GM12878 (cell line): ENCODE data around the gene BICC1. TPM values are rescaled to one million over a fixed set of nuclear protein-coding genes. Genes with fewer than 3 reads are reported as not detected.

Experiments used
- ATAC-seq: fragments of 200-7000 bp; cut with Tn5 transposase; 3 replicates; pipeline ENCODE4 v1.9.1; 2020; ENCODE audit warnings: mild to moderate bottlenecking, moderate library complexity
- BruUV-seq: library from RNA; stranded (reverse); fragments of 400-500 nt; replicated peaks from 2 replicates; lab custom pipeline; 2021; lab: Mats Ljungman, UMichigan
- CTCF ChIA-PET: fragments of 300-600 bp; sonication (Branson Sonifier 250); formaldehyde crosslinking; extraction: SDS; loops from one replicate; lab custom pipeline; 2021; ENCODE audit warnings: inconsistent platforms; lab: Yijun Ruan, JAX
- POLR2A ChIA-PET: fragments of 350-600 bp; formaldehyde crosslinking; extraction: SDS; loops from one replicate; lab custom pipeline; 2021; ENCODE audit warnings: inconsistent platforms; lab: Charles Lee
- RAD21 ChIA-PET: fragments of 300-600 bp; sonication (Branson Sonifier 250); formaldehyde crosslinking; loops from one replicate; lab custom pipeline; 2023; ENCODE audit warnings: antibody characterized with exemption; ENCODE audit not compliant: unreplicated experiment; lab: Charles Lee
- SMC1A ChIA-PET: fragments of 300-600 bp; sonication (Branson Sonifier 250); formaldehyde crosslinking; loops from one replicate; lab custom pipeline; 2023; ENCODE audit not compliant: unreplicated experiment, uncharacterized antibody; lab: Charles Lee
- DNase-seq: peaks from one replicate; pipeline ENCODE4 v3.0.0-alpha.2; 2011; ENCODE audit warnings: low read depth, low spot score
- FAIRE-seq: peaks from 3 replicates; lab custom pipeline; 2011; peaks lifted over from hg19 to GRCh38; lab: Jason Lieb, UNC
- H2AFZ ChIP-seq: 2 replicates; pipeline ENCODE4 v1.6.0; 2011; ENCODE audit warnings: low read depth, low read length, control low read depth; ENCODE audit not compliant: control insufficient read depth
- H3K27ac ChIP-seq: 2 replicates; pipeline ENCODE4 v1.5.1; 2011; ENCODE audit warnings: control low read depth; ENCODE audit not compliant: control insufficient read depth, insufficient read depth
- H3K27me3 ChIP-seq, 2 experiments: replicated peaks in 1 of 2; 2 replicates each; pipeline versions ENCODE4 v1.6.0 to v1.6.1; 2011; ENCODE audit warnings: low read length in 1 of 2; ENCODE audit not compliant: control insufficient read depth in 2 of 2, insufficient read depth in 2 of 2
- H3K36me3 ChIP-seq, 2 experiments: 2 replicates each; pipeline ENCODE4 v1.5.1; 2011; ENCODE audit warnings: low read length in 1 of 2; ENCODE audit not compliant: control insufficient read depth in 2 of 2, insufficient read depth in 2 of 2
- H3K4me1 ChIP-seq: 2 replicates; pipeline ENCODE4 v1.6.1; 2011; ENCODE audit warnings: mild to moderate bottlenecking, low read length, moderate library complexity, mixed read lengths; ENCODE audit not compliant: control insufficient read depth, insufficient read depth
- H3K4me2 ChIP-seq: 2 replicates; pipeline ENCODE4 v1.6.0; 2011; ENCODE audit warnings: control low read depth; ENCODE audit not compliant: control insufficient read depth, insufficient read depth
- H3K4me3 ChIP-seq: fragments of 200-600 bp; sonication (generic); 2 replicates; pipeline ENCODE4 v1.5.1; 2016
- H3K79me2 ChIP-seq: 2 replicates; pipeline ENCODE4 v1.6.0; 2011; ENCODE audit warnings: low read length; ENCODE audit not compliant: control insufficient read depth, insufficient read depth
- H3K9ac ChIP-seq: 2 replicates; pipeline ENCODE4 v1.8.0; 2011; ENCODE audit warnings: low read length, control low read depth, mixed read lengths; ENCODE audit not compliant: control insufficient read depth, insufficient read depth
- H3K9me3 ChIP-seq: replicated peaks from 3 replicates; pipeline ENCODE4 v1.5.1; 2011; ENCODE audit warnings: mild to moderate bottlenecking, low read length; ENCODE audit not compliant: control insufficient read depth, insufficient read depth
- H4K20me1 ChIP-seq: 2 replicates; pipeline ENCODE4 v1.6.0; 2011; ENCODE audit not compliant: control insufficient read depth, insufficient read depth
- MTA2 ChIP-seq: fragments of 450-650 bp; IDR thresholded peaks from 2 replicates; pipeline ENCODE4 v1.6.1; 2016; ENCODE audit warnings: low read depth, mild to moderate bottlenecking, moderate library complexity
- NR2F1 ChIP-seq: fragments of 450-650 bp; conservative IDR thresholded peaks from 2 replicates; pipeline ENCODE4 v1.6.1; 2017; ENCODE audit warnings: mild to moderate bottlenecking
- PAX5 ChIP-seq: IDR thresholded peaks from 2 replicates; pipeline ENCODE4 v1.6.1; 2011; ENCODE audit warnings: low read depth, low read length, borderline replicate concordance
- POU2F2 ChIP-seq: IDR thresholded peaks from 3 replicates; pipeline ENCODE4 v1.6.1; 2011; ENCODE audit warnings: low read depth, mild to moderate bottlenecking, low read length, borderline replicate concordance
- YY1 ChIP-seq: IDR thresholded peaks from 2 replicates; pipeline ENCODE4 v1.6.1; 2011; ENCODE audit warnings: low read depth, mild to moderate bottlenecking, low read length
- WGBS: methylation state at CpG from one replicate; pipeline ENCODE4 v1.1.6; 2016; ENCODE audit warnings: low lambda C conversion rate; ENCODE audit not compliant: insufficient replicate concordance, insufficient coverage; ENCODE audit errors: missing lambda C conversion rate; 5-methylcytosine and 5-hydroxymethylcytosine counted together
- in situ Hi-C: fragments of 300-500 bp; cut with MboI; formaldehyde crosslinking; loops from 9 replicates; pipeline ENCODE4 v1.14.3; 2018; ENCODE audit warnings: mixed read lengths
- intact Hi-C: fragments of 100-400 bp; cut with micrococcal nuclease; formaldehyde crosslinking; loops from one replicate; pipeline ENCODE4 v1.14.2; 2022; ENCODE audit not compliant: unreplicated experiment
- polyA plus RNA-seq, 11 experiments: library from polyadenylated mRNA; depleted of rRNA in 4 of 11; unstranded in 6 of 11; stranded (reverse) in 5 of 11; fragments of >200 nt; fragmentation: Nextera tagmentation in 4 of 11; fragmentation: Illumina TruSeq in 1 of 11; extraction: Ambion mirVana in 4 of 11; extraction: Trizol in 1 of 11; gene quantifications; 1 replicate in 1 of 11; 2 replicates in 10 of 11; pipeline versions ENCODE4 v1.2.1 to v1.2.3, GENCODE V29; 2011 to 2016; ENCODE audit warnings: inconsistent platforms in 2 of 11, missing spikeins in 2 of 11, low read depth in 1 of 11
- total RNA-seq, 4 experiments: library from RNA; depleted of rRNA in 3 of 4; stranded (reverse); fragments of >200 nt in 3 of 4; fragmentation: Illumina TruSeq in 1 of 4; extraction: Trizol in 1 of 4; gene quantifications; 2 replicates each; pipeline versions ENCODE4 v1.2.1 to v1.2.3, GENCODE V29; 2013 to 2021
- TF ChIP-seq, protein P1 (sequence below): IDR thresholded peaks from 2 replicates; pipeline ENCODE4 v1.6.1; 2011; ENCODE audit warnings: low read depth, low read length, improper control_type of control experiment, borderline replicate concordance

Gene BICC1
- total and polyA plus RNA-seq, 10 of the 15 experiments (the other 5 are each of a cell fraction or from before 2014, with no cell fraction given), result 0.01 to 0.10 (median 0.04) TPM; not detected in 5

GRCh38 chr10:58756130-58756719, 243.6 kb downstream of the BICC1 start:
- H3K27ac ChIP-seq, result no peak overlapping the region
- H3K27me3 ChIP-seq, result no peaks in the 10 kb centered on the region
- whole genome bisulfite sequencing, result 20% methylated on average over 6 of the region's 6 CpGs
- H3K36me3 ChIP-seq, result no peaks in the 10 kb centered on the region
- ChIA-PET RAD21 (no interaction called here), SMC1A (no interaction called here), CTCF (no interaction called here), POLR2A (no interaction called here)
- TF ChIP-seq YY1 (no peak), MTA2 (no peak), POU2F2 (no peak)
- TF ChIP-seq, protein P1, sequence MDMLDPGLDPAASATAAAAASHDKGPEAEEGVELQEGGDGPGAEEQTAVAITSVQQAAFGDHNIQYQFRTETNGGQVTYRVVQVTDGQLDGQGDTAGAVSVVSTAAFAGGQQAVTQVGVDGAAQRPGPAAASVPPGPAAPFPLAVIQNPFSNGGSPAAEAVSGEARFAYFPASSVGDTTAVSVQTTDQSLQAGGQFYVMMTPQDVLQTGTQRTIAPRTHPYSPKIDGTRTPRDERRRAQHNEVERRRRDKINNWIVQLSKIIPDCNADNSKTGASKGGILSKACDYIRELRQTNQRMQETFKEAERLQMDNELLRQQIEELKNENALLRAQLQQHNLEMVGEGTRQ, result no peak
- no peak overlapping the region for H2AFZ ChIP-seq
- H3K4me3 ChIP-seq, result no peak overlapping the region
- no peaks in the 10 kb centered on the region for H4K20me1 ChIP-seq
- H3K79me2 ChIP-seq, result no peaks in the 10 kb centered on the region
- no peaks in the 10 kb centered on the region for H3K9me3 ChIP-seq
- intact Hi-C loops (no loop called here), in situ Hi-C loops (no loop called here)
- H3K4me1 ChIP-seq, result no peaks in the 10 kb centered on the region
- ATAC-seq (no peak), DNase-seq (no peak), FAIRE-seq (no peak)
- BruUV-seq, result no TSS peak
- no peak overlapping the region; the same call in 1 of the 2 replicates for H3K4me2 ChIP-seq
- no peak overlapping the region for H3K9ac ChIP-seq

DNA sequence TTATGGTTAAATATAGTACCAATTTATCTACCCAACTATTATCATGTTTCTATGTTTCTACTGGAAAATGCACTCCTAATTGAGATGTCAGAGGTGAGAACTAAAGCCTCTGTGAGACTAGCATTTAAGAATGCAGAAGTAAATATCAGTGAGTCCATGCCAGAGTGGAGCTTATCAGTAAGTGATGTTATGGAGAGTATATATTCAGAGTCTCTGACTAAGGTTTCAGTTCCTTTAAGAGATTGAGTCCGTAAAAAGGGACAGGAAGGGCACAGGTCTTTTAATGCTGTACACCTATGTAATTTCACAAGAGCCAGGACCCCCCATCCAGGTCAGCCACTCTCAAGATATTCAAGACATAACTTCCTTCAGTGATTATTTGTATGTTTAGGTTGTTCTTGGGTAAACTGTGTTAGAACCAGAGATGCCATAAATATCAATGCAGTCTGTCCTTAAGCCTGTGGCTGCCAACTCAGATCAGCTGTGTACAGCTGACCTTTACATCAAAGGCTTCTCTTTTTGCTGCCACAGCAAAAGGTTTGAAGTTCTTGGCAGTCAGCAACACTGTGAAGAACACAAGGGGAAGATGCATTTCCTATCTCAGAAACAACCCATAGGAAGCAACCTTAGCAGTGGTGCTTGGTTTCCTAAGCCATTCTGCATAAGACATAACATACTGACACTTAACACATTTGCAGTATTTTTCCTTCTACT, 244.8 kb downstream of the BICC1 start:
- ATAC-seq (peak; percentile 81), DNase-seq (no peak), FAIRE-seq (no peak)
- SMC1A ChIA-PET, result interaction anchor here (0.7 kb wide), 1 partner anchor 210 kb away, joined by 3 read pairs; no protein-coding TSS in a partner anchor
- no peak overlapping the region for H3K4me2 ChIP-seq
- no peaks in the 10 kb centered on the region for H4K20me1 ChIP-seq
- WGBS, result 0% methylated on average over 1 of the region's 1 CpG
- H3K9ac ChIP-seq, result no peak overlapping the region
- intact Hi-C loops, result no loop called here
- no peaks in the 10 kb centered on the region for H3K79me2 ChIP-seq
- POLR2A ChIA-PET, result interaction anchor here (0.6 kb wide), 1 partner anchor 17 kb away, joined by 3 read pairs; no protein-coding TSS in a partner anchor
- H2AFZ ChIP-seq, result no peak overlapping the region
- no peak for TF ChIP-seq PAX5
- peak; percentile 57 for TF ChIP-seq NR2F1
- no peaks in the 10 kb centered on the region for H3K27me3 ChIP-seq
- in situ Hi-C loops, result no loop called here
- H3K4me3 ChIP-seq, result no peak overlapping the region
- H3K27ac ChIP-seq, result no peak overlapping the region
- no peaks in the 10 kb centered on the region for H3K9me3 ChIP-seq
- RAD21 ChIA-PET, result no interaction called here
- H3K36me3 ChIP-seq, result no peaks in the 10 kb centered on the region
- BruUV-seq, result no TSS peak
- CTCF ChIA-PET, result interaction anchor here (1.3 kb wide), 1 partner anchor 1274 kb away, joined by 3 read pairs; no protein-coding TSS in a partner anchor
- H3K4me1 ChIP-seq, result no peaks in the 10 kb centered on the region
